Liver (tissue), 9 donors: ENCODE measurements around the gene TANGO2. TPM values are rescaled to one million over a fixed set of nuclear protein-coding genes. Genes with fewer than 3 reads are reported as not detected.

Experiments
- DNase-seq: peaks from one replicate; pipeline ENCODE4 v3.0.0-alpha.2; 2017; ENCODE audit warnings: low spot score
- H3K27ac ChIP-seq, 2 donors: one replicate each; pipeline ENCODE4 v1.7.0; 2013; ENCODE audit warnings: inconsistent platforms in 2 of 2, low read length in 2 of 2, control low read depth in 1 of 2, low read depth in 1 of 2, mild to moderate bottlenecking in 1 of 2
- H3K27me3 ChIP-seq, 4 donors: one replicate each; pipeline versions ENCODE4 v1.6.1 to v1.7.0; 2013; ENCODE audit warnings: low read length in 3 of 4, inconsistent platforms in 1 of 4, mild to moderate bottlenecking in 1 of 4, moderate library complexity in 1 of 4; ENCODE audit not compliant: control insufficient read depth in 4 of 4, insufficient read depth in 4 of 4
- H3K36me3 ChIP-seq, 4 donors: one replicate each; pipeline versions ENCODE4 v1.6.1 to v1.7.0; 2013; ENCODE audit warnings: low read length in 3 of 4, mild to moderate bottlenecking in 3 of 4, low read depth in 1 of 4, moderate library complexity in 1 of 4; ENCODE audit not compliant: control insufficient read depth in 4 of 4, insufficient read depth in 3 of 4
- H3K4me1 ChIP-seq, 4 donors: one replicate each; pipeline versions ENCODE4 v1.6.1 to v1.7.0; 2013; ENCODE audit warnings: low read length in 3 of 4, mild to moderate bottlenecking in 3 of 4, moderate library complexity in 1 of 4; ENCODE audit not compliant: control insufficient read depth in 4 of 4, insufficient read depth in 4 of 4
- H3K4me3 ChIP-seq, 3 donors: one replicate each; pipeline versions ENCODE4 v1.6.1 to v1.7.0; 2013; ENCODE audit warnings: low read length in 3 of 3, control low read depth in 1 of 3, low read depth in 1 of 3, mild to moderate bottlenecking in 1 of 3
- H3K9ac ChIP-seq, 2 donors: one replicate each; pipeline ENCODE4 v1.7.0; 2013; ENCODE audit warnings: low read length in 2 of 2, mild to moderate bottlenecking in 2 of 2, moderate library complexity in 2 of 2, control low read depth in 1 of 2, low read depth in 1 of 2
- H3K9me3 ChIP-seq, 4 donors: one replicate each; pipeline versions ENCODE4 v1.6.1 to v1.7.0; 2013; ENCODE audit warnings: low read length in 3 of 4; ENCODE audit not compliant: control insufficient read depth in 4 of 4
- CTCF ChIP-seq: fragments of 150-350 bp; IDR thresholded peaks from 2 replicates; pipeline ENCODE4 v1.5.1; 2017; ENCODE audit warnings: improper control_type of control experiment, low read depth, low read length; ENCODE audit not compliant: missing input control
- EGR1 ChIP-seq, 2 donors: IDR thresholded peaks; 2 replicates each; pipeline ENCODE4 v1.6.1; 2016 to 2018; ENCODE audit warnings: antibody characterized with exemption in 2 of 2, low read depth in 2 of 2
- FOXA1 ChIP-seq: IDR thresholded peaks from 2 replicates; pipeline ENCODE4 v1.6.1; 2016; ENCODE audit warnings: antibody characterized with exemption
- FOXA2 ChIP-seq: IDR thresholded peaks from 2 replicates; pipeline ENCODE4 v1.6.1; 2016; ENCODE audit warnings: antibody characterized with exemption
- GABPA ChIP-seq, 2 donors: IDR thresholded peaks in 1 of 2; conservative IDR thresholded peaks in 1 of 2; 2 replicates each; pipeline ENCODE4 v1.6.1; 2016; ENCODE audit warnings: antibody characterized with exemption in 2 of 2, mild to moderate bottlenecking in 1 of 2, moderate library complexity in 1 of 2
- HNF4A ChIP-seq, 2 donors: conservative IDR thresholded peaks; 2 replicates each; pipeline ENCODE4 v1.6.1; 2016; ENCODE audit warnings: antibody characterized with exemption in 2 of 2, mild to moderate bottlenecking in 2 of 2
- HNF4G ChIP-seq: IDR thresholded peaks from 2 replicates; pipeline ENCODE4 v1.6.1; 2016; ENCODE audit warnings: antibody characterized with exemption
- JUND ChIP-seq, 2 donors: IDR thresholded peaks; 2 replicates each; pipeline ENCODE4 v1.6.1; 2016; ENCODE audit warnings: antibody characterized with exemption in 2 of 2
- NR2F2 ChIP-seq: IDR thresholded peaks from 2 replicates; pipeline ENCODE4 v1.6.1; 2016; ENCODE audit warnings: antibody characterized with exemption
- RAD21 ChIP-seq, 2 donors: IDR thresholded peaks; 2 replicates each; pipeline ENCODE4 v1.6.1; 2016; ENCODE audit warnings: antibody characterized with exemption in 2 of 2, mild to moderate bottlenecking in 2 of 2
- RXRA ChIP-seq, 2 donors: IDR thresholded peaks; 2 replicates each; pipeline ENCODE4 v1.6.1; 2017 to 2018; ENCODE audit warnings: antibody characterized with exemption in 2 of 2, mild to moderate bottlenecking in 1 of 2
- SP1 ChIP-seq: IDR thresholded peaks from 2 replicates; pipeline ENCODE4 v1.6.1; 2018; ENCODE audit warnings: antibody characterized with exemption, mild to moderate bottlenecking
- TAF1 ChIP-seq: conservative IDR thresholded peaks from 2 replicates; pipeline ENCODE4 v1.6.1; 2016; ENCODE audit warnings: antibody characterized with exemption, mild to moderate bottlenecking
- YY1 ChIP-seq: IDR thresholded peaks from 2 replicates; pipeline ENCODE4 v1.6.1; 2016; ENCODE audit warnings: antibody characterized with exemption, mild to moderate bottlenecking
- ZBTB33 ChIP-seq: IDR thresholded peaks from 2 replicates; pipeline ENCODE4 v1.6.1; 2016; ENCODE audit warnings: antibody characterized with exemption
- WGBS: extraction: QIAGEN DNeasy Blood & Tissue Kit; methylation state at CpG from one replicate; pipeline ENCODE4 v1.1.7; 2013; 5-methylcytosine and 5-hydroxymethylcytosine counted together
- polyA plus RNA-seq, 2 donors: library from polyadenylated mRNA; stranded (reverse) in 1 of 2; unstranded in 1 of 2; fragments of 200-250 nt in 1 of 2; fragments of >200 nt in 1 of 2; fragmentation: Nextera tagmentation in 1 of 2; extraction: Ambion mirVana in 1 of 2; gene quantifications; one replicate each; pipeline versions ENCODE4 v1.2.1 to v1.2.3, GENCODE V29; 2013 to 2015
- total RNA-seq, 2 donors: library from RNA; depleted of rRNA; stranded (reverse); fragments of >200 nt; gene quantifications; one replicate each; pipeline ENCODE4 v1.2.3, GENCODE V29; 2014
- TF ChIP-seq, protein P1 (sequence below): IDR thresholded peaks from 2 replicates; pipeline ENCODE4 v1.6.1; 2016; ENCODE audit warnings: antibody characterized with exemption
- donor health status: healthy.
- donor health status: healthy.
- donor health status: healthy.
- donor health status: healthy.
- donor health status: healthy.

The TANGO2 gene
- total and polyA plus RNA-seq, 4 donors = 10.8 to 153 (median 16.1) TPM

GRCh38 chr22:20036084-20036482, 15.2 kb downstream of the TANGO2 start:
- Histone ChIP-seq H3K4me1 (peaks cover 13 to 25% (median 18%) of the 10 kb centered on the region in 4 donors), H3K27ac (no peak overlapping the region), H3K9me3 (no peaks in the 10 kb centered on the region), H3K27me3 (no peaks in the 10 kb centered on the region), H3K36me3 (peaks cover 0 to 26% (median 10%) of the 10 kb centered on the region in 4 donors), H3K4me3 (no peak overlapping the region), H3K9ac (no peak overlapping the region)
- no peak for DNase-seq
- TF ChIP-seq FOXA1 (no peak), RAD21 (IDR thresholded peaks at IDR 0.05) (no peak), SP1 (no peak), TAF1 (no peak), NR2F2 (no peak), EGR1 (IDR thresholded peaks at IDR 0.05; ENCODE audit: low read depth in 2 of 2) (no peak)
- TF ChIP-seq, protein P1, sequence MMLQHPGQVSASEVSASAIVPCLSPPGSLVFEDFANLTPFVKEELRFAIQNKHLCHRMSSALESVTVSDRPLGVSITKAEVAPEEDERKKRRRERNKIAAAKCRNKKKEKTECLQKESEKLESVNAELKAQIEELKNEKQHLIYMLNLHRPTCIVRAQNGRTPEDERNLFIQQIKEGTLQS = no peak
- 93% methylated on average over 10 of the region's 10 CpGs for WGBS

GRCh38 chr22:20036535-20037392, 15.9 kb downstream of the TANGO2 start:
- Histone ChIP-seq H3K27me3 (no peaks in the 10 kb centered on the region), H3K9ac (no peak overlapping the region), H3K36me3 (peaks cover 0 to 26% (median 10%) of the 10 kb centered on the region in 4 donors), H3K4me3 (no peak overlapping the region), H3K9me3 (no peaks in the 10 kb centered on the region), H3K27ac (no peak overlapping the region), H3K4me1 (peaks cover 13 to 25% (median 18%) of the 10 kb centered on the region in 4 donors)
- TF ChIP-seq GABPA (IDR thresholded peaks at IDR 0.05 in 1 of 2, conservative IDR thresholded peaks at IDR 0.05 in 1 of 2) (no peak), NR2F2 (no peak), CTCF (no peak), HNF4G (no peak)
- DNase-seq = no peak
- 96% methylated on average over 25 of the region's 25 CpGs for WGBS

DNA sequence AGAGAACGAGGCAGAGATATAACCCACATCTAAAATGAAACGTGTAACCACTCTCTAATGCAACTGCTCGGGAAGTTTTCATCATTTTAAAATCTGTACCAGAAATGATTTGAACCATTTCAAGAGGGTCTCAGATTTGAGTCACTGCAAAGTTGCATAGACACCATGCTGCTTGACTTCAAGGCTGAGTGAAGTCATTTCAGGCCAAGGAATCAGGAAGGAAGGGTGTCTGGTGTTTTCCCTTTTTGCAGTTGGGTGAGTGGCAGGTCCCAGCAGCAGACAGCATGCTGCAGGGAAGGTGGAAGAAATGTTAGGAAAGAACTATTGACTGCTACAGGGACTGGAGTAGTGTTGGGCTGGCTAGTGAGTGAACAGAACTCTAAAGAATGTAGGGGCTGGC, 16.5 kb downstream of the TANGO2 start:
- Histone ChIP-seq H3K9ac (no peak overlapping the region), H3K27ac (no peak overlapping the region), H3K27me3 (no peaks in the 10 kb centered on the region), H3K4me3 (no peak overlapping the region), H3K4me1 (peaks cover 11 to 22% (median 15%) of the 10 kb centered on the region in 4 donors), H3K9me3 (no peaks in the 10 kb centered on the region), H3K36me3 (peaks cover 0 to 24% (median 11%) of the 10 kb centered on the region in 4 donors)
- DNase-seq = no peak
- 91% methylated on average over 3 of the region's 3 CpGs for WGBS
- TF ChIP-seq SP1 (no peak), TAF1 (no peak), FOXA2 (no peak), RXRA (IDR thresholded peaks at IDR 0.05) (no peak), EGR1 (IDR thresholded peaks at IDR 0.05; ENCODE audit: low read depth in 2 of 2) (no peak), ZBTB33 (no peak), NR2F2 (no peak), JUND (IDR thresholded peaks at IDR 0.05) (no peak), HNF4G (no peak), HNF4A (conservative IDR thresholded peaks at IDR 0.05) (no peak), YY1 (no peak), GABPA (IDR thresholded peaks at IDR 0.05 in 1 of 2, conservative IDR thresholded peaks at IDR 0.05 in 1 of 2) (no peak)
- TF ChIP-seq, protein P1 = no peak
